ENCODE measurements around the gene GRIK4.

GRIK4 gene

GRCh38 chr11:120645639-120646038 is 134.1 kb downstream of the GRIK4 start:
- no peak for DNase-seq

- no peak for DNase-seq
Measured at GRCh38 chr11:120646206-120646605, 134.7 kb downstream of the GRIK4 start.

- DNase-seq = no peak
Measured at GRCh38 chr11:120647681-120648080, 136.1 kb downstream of the GRIK4 start.

GRCh38 chr11:120648771-120649170 is 137.2 kb downstream of the GRIK4 start:
- no peak for DNase-seq

- DNase-seq = no peak
Measured at GRCh38 chr11:120649316-120649715, 137.8 kb downstream of the GRIK4 start.

- no peak for DNase-seq
Measured at GRCh38 chr11:120651396-120651795, 139.8 kb downstream of the GRIK4 start.

- no peak for DNase-seq
Measured at GRCh38 chr11:120651836-120652235, 140.3 kb downstream of the GRIK4 start.

GRCh38 chr11:120652705-120653335 is 141.3 kb downstream of the GRIK4 start:
- no peak for DNase-seq

GRCh38 chr11:120655589-120655988 is 144.0 kb downstream of the GRIK4 start:
- no peak for DNase-seq

GRCh38 chr11:120657306-120658070 is 145.9 kb downstream of the GRIK4 start:
- DNase-seq = no peak

- no peak for DNase-seq
Measured at GRCh38 chr11:120658071-120658423, 146.5 kb downstream of the GRIK4 start.

- DNase-seq = no peak
Measured at GRCh38 chr11:120659076-120659475, 147.5 kb downstream of the GRIK4 start.

GRCh38 chr11:120660024-120660565 is 148.5 kb downstream of the GRIK4 start:
- DNase-seq = peak; percentile 32

- DNase-seq = no peak
Measured at GRCh38 chr11:120662071-120662676, 150.6 kb downstream of the GRIK4 start.

- no peak for DNase-seq
Measured at GRCh38 chr11:120663142-120663541, 151.6 kb downstream of the GRIK4 start.

GRCh38 chr11:120666121-120666639 is 154.6 kb downstream of the GRIK4 start:
- no peak for DNase-seq

- DNase-seq = no peak
Measured at GRCh38 chr11:120667281-120667680, 155.7 kb downstream of the GRIK4 start.

- DNase-seq = no peak
Measured at GRCh38 chr11:120667934-120668333, 156.4 kb downstream of the GRIK4 start.

- no peak for DNase-seq
Measured at GRCh38 chr11:120668537-120668936, 157.0 kb downstream of the GRIK4 start.

- peak; percentile 96 for DNase-seq
Measured at GRCh38 chr11:120674542-120674941, 163.0 kb downstream of the GRIK4 start.

GRCh38 chr11:120675171-120675570 is 163.6 kb downstream of the GRIK4 start:
- DNase-seq = peak; percentile 79

- no peak for DNase-seq
Measured at GRCh38 chr11:120676991-120677390, 165.4 kb downstream of the GRIK4 start.

- no peak for DNase-seq
Measured at GRCh38 chr11:120680322-120680721, 168.8 kb downstream of the GRIK4 start.
